Gastroesophageal sphincter (tissue), 4 donors: Measurements from ENCODE around the gene PLA2G4B. TPM values are rescaled to one million over a fixed set of nuclear protein-coding genes. Genes with fewer than 3 reads are reported as not detected.
A peak's percentile ranks its signal among the peaks of the same experiment; 100 is the strongest.

Experiments used
- ATAC-seq: fragments of 150-250 bp; one replicate; pipeline ENCODE4 v1.9.1; 2016; ENCODE audit warnings: mild to moderate bottlenecking, moderate library complexity
- H3K27ac ChIP-seq, 4 donors: fragments of 200-600 bp; sonication (generic) in 3 of 4; 1 replicate in 3 of 4; 2 replicates in 1 of 4; pipeline ENCODE4 v1.5.1; 2016 to 2019
- H3K27me3 ChIP-seq: fragments of 200-600 bp; sonication (generic); one replicate; pipeline ENCODE4 v1.5.1; 2019
- H3K36me3 ChIP-seq, 2 donors: fragments of 200-600 bp; sonication (generic); one replicate each; pipeline ENCODE4 v1.5.1; 2019; ENCODE audit warnings: control low read depth in 1 of 2
- H3K4me1 ChIP-seq, 3 donors: fragments of 200-600 bp; sonication (generic); 1 replicate in 2 of 3; 2 replicates in 1 of 3; pipeline ENCODE4 v1.5.1; 2016 to 2019; ENCODE audit warnings: control low read depth in 2 of 3
- H3K4me3 ChIP-seq, 2 donors: fragments of 200-600 bp; sonication (generic); one replicate each; pipeline ENCODE4 v1.5.1; 2019; ENCODE audit warnings: mild to moderate bottlenecking in 1 of 2, moderate library complexity in 1 of 2
- H3K9me3 ChIP-seq, 3 donors: fragments of 200-600 bp; sonication (generic); one replicate each; pipeline ENCODE4 v1.5.1; 2017 to 2019; ENCODE audit warnings: control low read depth in 2 of 3
- EP300 ChIP-seq: sonication (generic); formaldehyde crosslinking; IDR thresholded peaks from one replicate; pipeline ENCODE4 v1.6.1; 2017; ENCODE audit warnings: antibody characterized with exemption, mild to moderate bottlenecking
- POLR2A ChIP-seq, 2 donors: fragments of 450-650 bp; IDR thresholded peaks; one replicate each; pipeline ENCODE4 v1.6.1; 2017; ENCODE audit warnings: antibody characterized with exemption in 2 of 2, mild to moderate bottlenecking in 2 of 2, moderate library complexity in 1 of 2
- POLR2AphosphoS5 ChIP-seq: sonication (generic); formaldehyde crosslinking; IDR thresholded peaks from one replicate; pipeline ENCODE4 v1.6.1; 2017; ENCODE audit warnings: antibody characterized with exemption
- WGBS, 2 donors: methylation state at CpG; one replicate each; pipeline ENCODE4 v1.1.5; 2018; ENCODE audit warnings: low coverage in 1 of 2; 5-methylcytosine and 5-hydroxymethylcytosine counted together
- total RNA-seq, 4 donors: library from RNA; depleted of rRNA; stranded (reverse); fragments of >200 nt; gene quantifications; one replicate each; pipeline ENCODE4 v1.1.0, GENCODE V29; 2016
- TF ChIP-seq, protein P1 (sequence below), 4 experiments: fragments of 200-600 bp in 2 of 4; fragments of 450-650 bp in 2 of 4; sonication (generic) in 1 of 4; IDR thresholded peaks; one replicate each; pipeline ENCODE4 v1.5.1; 2017 to 2019; ENCODE audit warnings: antibody characterized with exemption in 4 of 4, mild to moderate bottlenecking in 2 of 4, moderate library complexity in 2 of 4

The PLA2G4B gene
- total RNA-seq, 4 donors from 2014 or later = 2.5 to 7.0 (median 3.6) TPM

GRCh38 chr15:41801185-41801584, 37.5 kb upstream of the PLA2G4B start:
- Histone ChIP-seq H3K27ac (peak overlapping the region in 2 of 4 donors; percentile 18 to 51), H3K36me3 (peaks cover 0 to 26% of the 10 kb centered on the region in 2 donors), H3K9me3 (no peaks in the 10 kb centered on the region), H3K4me1 (peaks cover 0 to 71% (median 31%) of the 10 kb centered on the region in 3 donors), H3K27me3 (no peaks in the 10 kb centered on the region), H3K4me3 (no peak overlapping the region)
- ATAC-seq = no peak
- 72 to 100% methylated on average over 1 to 3 of the region's 3 CpGs for WGBS, 2 donors
- TF ChIP-seq EP300 (no peak), POLR2A (IDR thresholded peaks at IDR 0.05) (no peak), POLR2AphosphoS5 (no peak)
- TF ChIP-seq, protein P1, sequence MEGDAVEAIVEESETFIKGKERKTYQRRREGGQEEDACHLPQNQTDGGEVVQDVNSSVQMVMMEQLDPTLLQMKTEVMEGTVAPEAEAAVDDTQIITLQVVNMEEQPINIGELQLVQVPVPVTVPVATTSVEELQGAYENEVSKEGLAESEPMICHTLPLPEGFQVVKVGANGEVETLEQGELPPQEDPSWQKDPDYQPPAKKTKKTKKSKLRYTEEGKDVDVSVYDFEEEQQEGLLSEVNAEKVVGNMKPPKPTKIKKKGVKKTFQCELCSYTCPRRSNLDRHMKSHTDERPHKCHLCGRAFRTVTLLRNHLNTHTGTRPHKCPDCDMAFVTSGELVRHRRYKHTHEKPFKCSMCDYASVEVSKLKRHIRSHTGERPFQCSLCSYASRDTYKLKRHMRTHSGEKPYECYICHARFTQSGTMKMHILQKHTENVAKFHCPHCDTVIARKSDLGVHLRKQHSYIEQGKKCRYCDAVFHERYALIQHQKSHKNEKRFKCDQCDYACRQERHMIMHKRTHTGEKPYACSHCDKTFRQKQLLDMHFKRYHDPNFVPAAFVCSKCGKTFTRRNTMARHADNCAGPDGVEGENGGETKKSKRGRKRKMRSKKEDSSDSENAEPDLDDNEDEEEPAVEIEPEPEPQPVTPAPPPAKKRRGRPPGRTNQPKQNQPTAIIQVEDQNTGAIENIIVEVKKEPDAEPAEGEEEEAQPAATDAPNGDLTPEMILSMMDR (IDR thresholded peaks at IDR 0.05) = no peak

GRCh38 chr15:41801850-41802455, 36.7 kb upstream of the PLA2G4B start:
- Histone ChIP-seq H3K4me1 (peaks cover 0 to 71% (median 30%) of the 10 kb centered on the region in 3 donors), H3K27me3 (no peaks in the 10 kb centered on the region), H3K36me3 (peaks cover 0 to 26% of the 10 kb centered on the region in 2 donors), H3K4me3 (no peak overlapping the region), H3K27ac (peak overlapping the region in 3 of 4 donors; percentile 51 to 83 (median 82)), H3K9me3 (no peaks in the 10 kb centered on the region)
- ATAC-seq = no peak
- 79 to 80% methylated on average over 2 to 3 of the region's 3 CpGs for WGBS, 2 donors
- TF ChIP-seq EP300 (no peak), POLR2AphosphoS5 (no peak), POLR2A (IDR thresholded peaks at IDR 0.05) (no peak)
- TF ChIP-seq, protein P1 (IDR thresholded peaks at IDR 0.05) = no peak

GRCh38 chr15:41804361-41804760, 34.3 kb upstream of the PLA2G4B start:
- peaks cover 0 to 57% (median 26%) of the 10 kb centered on the region in 3 donors for H3K4me1 ChIP-seq
- H3K4me3 ChIP-seq = no peak overlapping the region
- 63 to 81% methylated on average over 1 to 2 of the region's 2 CpGs for WGBS, 2 donors
- TF ChIP-seq POLR2A (IDR thresholded peaks at IDR 0.05) (no peak), EP300 (no peak), POLR2AphosphoS5 (no peak)
- TF ChIP-seq, protein P1 (IDR thresholded peaks at IDR 0.05) = no peak
- H3K9me3 ChIP-seq = no peaks in the 10 kb centered on the region
- peak overlapping the region in 3 of 4 donors; percentile 82 to 88 (median 83) for H3K27ac ChIP-seq
- no peak for ATAC-seq
- no peaks in the 10 kb centered on the region for H3K27me3 ChIP-seq
- H3K36me3 ChIP-seq = peaks cover 0 to 24% of the 10 kb centered on the region in 2 donors

DNA sequence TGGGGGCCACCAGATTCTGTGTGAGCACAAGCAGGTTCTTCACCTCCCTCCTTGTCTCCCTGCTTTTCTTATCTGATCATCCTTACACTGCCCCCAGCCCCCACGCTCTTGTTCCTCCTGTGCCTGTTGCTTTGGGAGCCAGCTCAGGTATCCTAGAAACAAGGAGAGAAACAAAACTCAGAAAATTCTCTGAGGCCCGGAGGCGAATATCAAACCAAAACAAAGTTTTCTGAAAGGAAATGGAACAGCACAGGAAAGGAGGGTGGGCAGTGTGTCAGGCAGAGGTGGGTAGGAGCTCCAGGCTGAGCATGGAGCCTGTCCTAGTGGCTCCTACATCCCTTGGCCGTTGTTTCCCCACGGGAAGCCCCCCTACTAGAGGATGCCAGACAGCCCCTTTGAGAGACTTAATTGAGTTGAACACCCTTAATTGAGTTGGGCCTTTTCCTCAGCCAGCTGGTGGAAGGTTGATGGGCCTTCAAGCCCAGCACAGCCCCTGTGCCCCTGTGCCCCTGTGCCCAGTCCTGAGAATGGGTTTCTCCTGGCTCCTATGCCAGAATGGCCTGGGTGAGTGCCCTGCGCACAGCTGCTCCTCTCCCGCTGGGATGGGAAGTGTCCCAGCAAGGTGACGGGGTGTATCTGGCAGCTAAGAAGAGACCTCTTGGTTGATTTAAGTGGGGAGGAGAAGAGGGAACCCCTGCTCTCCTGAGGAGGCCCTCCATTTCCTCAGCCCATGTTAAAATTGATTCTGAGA, 33.6 kb upstream of the PLA2G4B start:
- ATAC-seq = no peak
- Histone ChIP-seq H3K4me3 (no peak overlapping the region), H3K9me3 (no peaks in the 10 kb centered on the region), H3K27me3 (no peaks in the 10 kb centered on the region), H3K36me3 (peaks cover 0 to 16% of the 10 kb centered on the region in 2 donors), H3K4me1 (peaks cover 0 to 64% (median 26%) of the 10 kb centered on the region in 3 donors), H3K27ac (peak overlapping the region; percentile 32 to 88 (median 82))
- 19% methylated on average over 4 of the region's 8 CpGs; no CpG with 5 or more reads in 1 of the 2 donors for WGBS, 2 donors
- TF ChIP-seq POLR2A (IDR thresholded peaks at IDR 0.05) = no peak
- TF ChIP-seq, protein P1 (IDR thresholded peaks at IDR 0.05) = no peak
- TF ChIP-seq POLR2AphosphoS5 = no peak
- no peak for TF ChIP-seq EP300
